Pancreas (tissue), 10 donors: ENCODE results near the gene LSR. TPM values are rescaled to one million over a fixed set of nuclear protein-coding genes. Genes with fewer than 3 reads are reported as not detected.

ENCODE experiments used
- ATAC-seq, 4 donors: fragments of 200-7000 bp; cut with Tn5 transposase; one replicate each; pipeline versions ENCODE4 v1.8.0 to v1.9.1; 2020; ENCODE audit warnings: mild to moderate bottlenecking in 4 of 4, moderate library complexity in 4 of 4
- DNase-seq, 6 donors: peaks; one replicate each; pipeline ENCODE4 v3.0.0-alpha.2; 2020
- FAIRE-seq: peaks from 2 replicates; lab custom pipeline; 2012; peaks lifted over from hg19 to GRCh38; lab: Jason Lieb, UNC
- H3K27ac ChIP-seq, 4 donors: fragments of 200-600 bp; sonication (generic); 1 replicate in 3 of 4; 2 replicates in 1 of 4; pipeline versions ENCODE4 v1.5.0 to v1.8.0; 2020
- H3K27me3 ChIP-seq, 4 donors: fragments of 200-600 bp; one replicate each; pipeline ENCODE4 v1.8.0; 2021
- H3K36me3 ChIP-seq, 3 donors: fragments of 200-600 bp; sonication (generic) in 1 of 3; one replicate each; pipeline versions ENCODE4 v1.5.0 to v1.8.0; 2020 to 2021
- H3K4me1 ChIP-seq, 3 donors: fragments of 200-600 bp; one replicate each; pipeline ENCODE4 v1.8.0; 2021
- H3K4me3 ChIP-seq, 4 donors: fragments of 200-600 bp; sonication (generic) in 2 of 4; one replicate each; pipeline versions ENCODE4 v1.5.0 to v1.8.0; 2020 to 2021
- H3K9me3 ChIP-seq, 4 donors: fragments of 200-600 bp; one replicate each; pipeline ENCODE4 v1.8.0; 2021
- CTCF ChIP-seq, 4 donors: fragments of 200-600 bp; sonication (generic) in 3 of 4; IDR thresholded peaks; one replicate each; pipeline versions ENCODE4 v1.5.0 to v1.8.0; 2021; ENCODE audit warnings: antibody characterized with exemption in 4 of 4
- WGBS, 2 donors: extraction: QIAGEN DNeasy Blood & Tissue Kit; methylation state at CpG; one replicate each; pipeline ENCODE4 v1.1.7; 2013; 5-methylcytosine and 5-hydroxymethylcytosine counted together
- intact Hi-C, 3 donors: fragments of 100-400 bp; cut with DNase I; formaldehyde crosslinking; loops; one replicate each; pipeline versions ENCODE4 v1.11.1 to v1.14.2; 2022
- polyA plus RNA-seq, 2 donors: library from polyadenylated mRNA; stranded (reverse); fragments of 200-250 nt; gene quantifications; one replicate each; pipeline ENCODE4 v1.2.3, GENCODE V29; 2013
- total RNA-seq, 6 donors: library from RNA; stranded (reverse); fragmentation: NEBNext Ultra II Directional in 4 of 6; extraction: Animal tissue kit (Norgen Biotek cat#: 25700) in 4 of 6; gene quantifications; one replicate each; pipeline versions ENCODE4 v1.2.1 to v1.2.4, GENCODE V29; 2021 to 2023
- donor health status: healthy with polysubstance abuse.
- donor health status: DM: no; HTN: no; CAD: no; lungs with moderate emphysema.
- donor health status: DM: no; HTN: no; CAD: no.
- donor health status: control.
- donor health status: control.
- donor health status: Bipolar disorder and iron deficiency.
- donor health status: DM: yes; HTN: yes; CAD: no.
- donor health status: DM: no; HTN: no; CAD: no.
- donor health status: DM: no; HTN: no; CAD: no.
- donor health status: DM: yes; HTN: yes; CAD: no.

LSR gene
- total and polyA plus RNA-seq, 8 donors, result 46.1 to 103 (median 66.9) TPM

GRCh38 chr19:35272954-35273649 lies 24.3 kb downstream of the LSR start:
- H3K9me3 ChIP-seq, result no peaks in the 10 kb centered on the region
- no peak for TF ChIP-seq CTCF (IDR thresholded peaks at IDR 0.05)
- ATAC-seq, result no peak
- FAIRE-seq, result no peak
- intact Hi-C loops, result no loop called here
- WGBS, 2 donors, result 83 to 89% methylated on average over 10 of the region's 10 CpGs
- no peaks in the 10 kb centered on the region for H3K27me3 ChIP-seq
- no peak overlapping the region for H3K4me3 ChIP-seq
- no peak overlapping the region for H3K27ac ChIP-seq
- DNase-seq, result no peak
- H3K4me1 ChIP-seq, result peaks cover 3 to 7% (median 6%) of the 10 kb centered on the region in 3 donors
- H3K36me3 ChIP-seq, result peaks cover 0 to 45% (median 12%) of the 10 kb centered on the region in 3 donors

GRCh38 chr19:35273686-35274259 lies 25.0 kb downstream of the LSR start:
- H3K4me3 ChIP-seq, result no peak overlapping the region
- ATAC-seq (no peak), FAIRE-seq (no peak), DNase-seq (no peak)
- no peaks in the 10 kb centered on the region for H3K9me3 ChIP-seq
- WGBS, 2 donors, result 74 to 79% methylated on average over 14 of the region's 14 CpGs
- peaks cover 0 to 51% (median 12%) of the 10 kb centered on the region in 3 donors for H3K36me3 ChIP-seq
- intact Hi-C loops, result no loop called here
- H3K27me3 ChIP-seq, result no peaks in the 10 kb centered on the region
- no peak overlapping the region for H3K27ac ChIP-seq
- peaks cover 3 to 7% (median 6%) of the 10 kb centered on the region in 3 donors for H3K4me1 ChIP-seq
- TF ChIP-seq CTCF (IDR thresholded peaks at IDR 0.05), result no peak

- intact Hi-C loops, result no loop called here
- peaks cover 0 to 57% (median 16%) of the 10 kb centered on the region in 3 donors for H3K36me3 ChIP-seq
These were observed 25.5 kb downstream of the LSR start for GRCh38 chr19:35274323-35274722.

GRCh38 chr19:35276706-35277281 lies 28.0 kb downstream of the LSR start:
- intact Hi-C loops, result no loop called here
- H3K4me1 ChIP-seq, result peaks cover 0 to 10% (median 0%) of the 10 kb centered on the region in 3 donors
- FAIRE-seq (no peak), ATAC-seq (no peak), DNase-seq (peak in 1 of 6 donors; percentile 28)
- H3K27me3 ChIP-seq, result no peaks in the 10 kb centered on the region
- TF ChIP-seq CTCF (IDR thresholded peaks at IDR 0.05), result no peak
- WGBS, 2 donors, result 93 to 97% methylated on average over 28 of the region's 28 CpGs
- H3K4me3 ChIP-seq, result no peak overlapping the region
- peaks cover 0 to 43% (median 8%) of the 10 kb centered on the region in 3 donors for H3K36me3 ChIP-seq
- H3K9me3 ChIP-seq, result no peaks in the 10 kb centered on the region
- no peak overlapping the region for H3K27ac ChIP-seq

More at GRCh38 chr19:35274323-35274722, 25.5 kb downstream of the LSR start:
- Histone ChIP-seq H3K9me3 (no peaks in the 10 kb centered on the region), H3K4me3 (no peak overlapping the region), H3K27me3 (no peaks in the 10 kb centered on the region), H3K27ac (no peak overlapping the region), H3K4me1 (peaks cover 3 to 7% (median 6%) of the 10 kb centered on the region in 3 donors)
- no peak for DNase-seq
- ATAC-seq, result no peak
- no peak for FAIRE-seq
- no peak for TF ChIP-seq CTCF (IDR thresholded peaks at IDR 0.05)
- 88 to 94% methylated on average over 5 of the region's 5 CpGs for WGBS, 2 donors
